Hepatocyte (in vitro differentiated cells): ENCODE data around the gene MBOAT7.

Experiments used
- CTCF ChIP-seq: fragments of 200-600 bp; sonication (generic); IDR thresholded peaks from 2 replicates; pipeline ENCODE4 v1.5.1; 2016; ENCODE audit warnings: antibody characterized with exemption, mild to moderate bottlenecking; ENCODE audit not compliant: poor library complexity
- EZH2phosphoT487 ChIP-seq: fragments of 200-600 bp; sonication (generic); IDR thresholded peaks from one replicate; pipeline ENCODE4 v1.6.1; 2018; ENCODE audit warnings: antibody characterized with exemption, mild to moderate bottlenecking, low read depth, moderate library complexity; ENCODE audit not compliant: unreplicated experiment, severe bottlenecking

- no peak for TF ChIP-seq CTCF
- no peak for TF ChIP-seq EZH2phosphoT487
These were observed 20.1 kb downstream of the MBOAT7 start for GRCh38 chr19:54169149-54169740.
